Heart left ventricle (tissue), 13 donors: ENCODE data around the gene CCL19.

Experiments
- POLR2A ChIP-seq, 2 donors: fragments of 450-650 bp; IDR thresholded peaks; one replicate each; pipeline ENCODE4 v1.6.1; 2017; ENCODE audit warnings: antibody characterized with exemption in 2 of 2, mild to moderate bottlenecking in 2 of 2, moderate library complexity in 2 of 2
- TF ChIP-seq, protein P1 (sequence below), 12 donors: fragments of 200-600 bp; sonication (generic) in 4 of 12; IDR thresholded peaks; one replicate each; pipeline versions ENCODE4 v1.5.0 to v1.8.0; 2018 to 2022; ENCODE audit warnings: antibody characterized with exemption in 12 of 12, mild to moderate bottlenecking in 5 of 12
- donor health status: ischemic (EF 13 %, LVEDD 7.1; RV severe dilation, severe dysfunction).
- donor health status: DM: no; HTN: yes; CAD: no.
- donor health status: DM: no; HTN: no; CAD: no.
- donor health status: ischemic (EF 25% LVEDD 6.9; RV normal size, moderate dysfunction).
- donor health status: ischemic (EF 25% LVEDD 5.7; RV mildly dilated, moderate dysfunction).
- donor health status: ischemic (EF 35%, LVEDD 5.7; RV mildly dilated, moderate dysfunction).
- donor health status: nonischemic (EF 11% LVEDD 7.7; RV severe dilation, severe dysfunction).
- donor health status: DM: yes; HTN: yes; CAD: no.
- donor health status: PGD.
- donor health status: ischemic (EF 29% LVEDD 5.4; RV normal size, mild dysfunction).
- donor health status: nonischemic (EF 23%, LVEDD 6.1; RV moderate dilation, normal function).

DNA sequence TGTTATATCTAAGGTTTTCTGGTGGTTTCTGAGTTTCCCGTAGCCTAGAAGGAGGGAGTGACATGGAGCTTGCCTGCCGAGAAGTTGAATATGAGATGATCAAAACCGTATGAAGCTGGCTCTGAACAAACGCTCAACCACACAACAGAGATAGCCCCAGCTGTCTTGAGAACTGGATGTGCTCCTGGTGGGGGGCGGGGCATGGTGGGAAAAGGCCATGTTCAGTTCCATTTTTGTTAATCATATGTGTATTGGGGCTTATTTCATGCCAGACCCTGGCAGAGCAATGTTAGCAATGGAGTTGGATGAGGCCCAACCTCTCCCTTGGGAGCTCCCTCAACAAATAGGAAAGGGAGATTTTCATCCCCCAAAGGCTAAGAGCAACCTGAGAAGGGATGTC is 4.8 kb downstream of the CCL19 start:
- TF ChIP-seq, protein P1, sequence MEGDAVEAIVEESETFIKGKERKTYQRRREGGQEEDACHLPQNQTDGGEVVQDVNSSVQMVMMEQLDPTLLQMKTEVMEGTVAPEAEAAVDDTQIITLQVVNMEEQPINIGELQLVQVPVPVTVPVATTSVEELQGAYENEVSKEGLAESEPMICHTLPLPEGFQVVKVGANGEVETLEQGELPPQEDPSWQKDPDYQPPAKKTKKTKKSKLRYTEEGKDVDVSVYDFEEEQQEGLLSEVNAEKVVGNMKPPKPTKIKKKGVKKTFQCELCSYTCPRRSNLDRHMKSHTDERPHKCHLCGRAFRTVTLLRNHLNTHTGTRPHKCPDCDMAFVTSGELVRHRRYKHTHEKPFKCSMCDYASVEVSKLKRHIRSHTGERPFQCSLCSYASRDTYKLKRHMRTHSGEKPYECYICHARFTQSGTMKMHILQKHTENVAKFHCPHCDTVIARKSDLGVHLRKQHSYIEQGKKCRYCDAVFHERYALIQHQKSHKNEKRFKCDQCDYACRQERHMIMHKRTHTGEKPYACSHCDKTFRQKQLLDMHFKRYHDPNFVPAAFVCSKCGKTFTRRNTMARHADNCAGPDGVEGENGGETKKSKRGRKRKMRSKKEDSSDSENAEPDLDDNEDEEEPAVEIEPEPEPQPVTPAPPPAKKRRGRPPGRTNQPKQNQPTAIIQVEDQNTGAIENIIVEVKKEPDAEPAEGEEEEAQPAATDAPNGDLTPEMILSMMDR (IDR thresholded peaks at IDR 0.05): no peak
- TF ChIP-seq POLR2A (IDR thresholded peaks at IDR 0.05): no peak
